Fibroblast of lung (primary cell): ENCODE results near the gene DSTYK. TPM values are rescaled to one million over a fixed set of nuclear protein-coding genes. Genes with fewer than 3 reads are reported as not detected.

Experiments used
- DNase-seq, 2 donors: peaks; one replicate each; pipeline versions ENCODE4 v3.0.0 to v3.0.0-alpha.2; 2010; ENCODE audit warnings: low read depth in 2 of 2
- H2AFZ ChIP-seq: 2 replicates; pipeline ENCODE4 v1.5.1; 2012; ENCODE audit warnings: low read length, control low read depth, inconsistent platforms
- H3K27ac ChIP-seq: 2 replicates; pipeline ENCODE4 v1.5.1; 2011; ENCODE audit warnings: low read length, control low read depth; ENCODE audit not compliant: insufficient read depth
- H3K27me3 ChIP-seq: 2 replicates; pipeline ENCODE4 v1.5.1; 2011; ENCODE audit warnings: mild to moderate bottlenecking, low read length; ENCODE audit not compliant: control insufficient read depth, insufficient read depth
- H3K36me3 ChIP-seq: 2 replicates; pipeline ENCODE4 v1.5.1; 2011; ENCODE audit warnings: low read length; ENCODE audit not compliant: control insufficient read depth, insufficient read depth
- H3K4me1 ChIP-seq: 2 replicates; pipeline ENCODE4 v1.5.1; 2011; ENCODE audit warnings: low read length; ENCODE audit not compliant: control insufficient read depth, insufficient read depth; ENCODE audit errors: extremely low read depth
- H3K4me2 ChIP-seq: 2 replicates; pipeline ENCODE4 v1.5.1; 2011; ENCODE audit warnings: low read length, control low read depth; ENCODE audit not compliant: insufficient read depth; ENCODE audit errors: extremely low read depth
- H3K4me3 ChIP-seq, 4 experiments: fragments of 200-600 bp in 1 of 4; sonication (generic) in 1 of 4; replicated peaks in 1 of 4; 2 replicates each; pipeline ENCODE4 v1.5.1; 2011 to 2016; ENCODE audit warnings: low read length in 4 of 4, low read depth in 3 of 4, mild to moderate bottlenecking in 3 of 4, control low read depth in 2 of 4, inconsistent platforms in 1 of 4, mixed read lengths in 1 of 4; ENCODE audit not compliant: insufficient read depth in 1 of 4; ENCODE audit errors: control extremely low read depth in 1 of 4
- H3K79me2 ChIP-seq: 2 replicates; pipeline ENCODE4 v1.5.1; 2012; ENCODE audit warnings: mild to moderate bottlenecking, low read length, inconsistent platforms; ENCODE audit not compliant: control insufficient read depth, insufficient read depth
- H3K9ac ChIP-seq: 2 replicates; pipeline ENCODE4 v1.5.1; 2011; ENCODE audit warnings: mild to moderate bottlenecking, low read length, control low read depth; ENCODE audit not compliant: insufficient read depth
- H3K9me3 ChIP-seq: 2 replicates; pipeline ENCODE4 v1.5.1; 2012; ENCODE audit warnings: low read depth, low read length; ENCODE audit not compliant: control insufficient read depth, insufficient read depth
- H4K20me1 ChIP-seq: 2 replicates; pipeline ENCODE4 v1.5.1; 2011; ENCODE audit warnings: low read length; ENCODE audit not compliant: control insufficient read depth, insufficient read depth; ENCODE audit errors: extremely low read depth
- EZH2 ChIP-seq: IDR thresholded peaks from 2 replicates; pipeline ENCODE4 v1.5.1; 2012; ENCODE audit warnings: low read length, control low read depth, mild to moderate bottlenecking; ENCODE audit errors: missing control alignments
- polyA plus RNA-seq, 2 donors: library from polyadenylated mRNA; depleted of rRNA in 1 of 2; stranded (reverse) in 1 of 2; unstranded in 1 of 2; fragments of >200 nt; gene quantifications; 2 replicates each; pipeline ENCODE4 v1.2.1, GENCODE V29; 2011 to 2012; ENCODE audit warnings: missing spikeins in 1 of 2
- total RNA-seq: library from RNA; depleted of rRNA; stranded (reverse); fragments of >200 nt; gene quantifications from 2 replicates; pipeline ENCODE4 v1.2.1, GENCODE V29; 2014
- TF ChIP-seq, protein P1 (sequence below), 2 donors: IDR thresholded peaks in 1 of 2; conservative IDR thresholded peaks in 1 of 2; 1 replicate in 1 of 2; 2 replicates in 1 of 2; pipeline ENCODE4 v1.5.1; 2011 to 2012; ENCODE audit warnings: low read length in 2 of 2, control low read depth in 1 of 2, inconsistent platforms in 1 of 2, low read depth in 1 of 2, mild to moderate bottlenecking in 1 of 2

The DSTYK gene
- total and polyA plus RNA-seq, 2 donors (not counting 1 experiment from before 2014, with no cell fraction given): 24.5 to 42.6 TPM

GRCh38 chr1:205095422-205095821 is 116.1 kb downstream of the DSTYK start:
- Histone ChIP-seq H3K27ac (no peak overlapping the region), H3K4me2 (no peak overlapping the region), H3K27me3 (no peaks in the 10 kb centered on the region), H3K9ac (no peak overlapping the region), H4K20me1 (no peaks in the 10 kb centered on the region), H3K4me3 (no peak overlapping the region), H3K79me2 (no peaks in the 10 kb centered on the region), H3K9me3 (no peaks in the 10 kb centered on the region), H3K4me1 (no peaks in the 10 kb centered on the region), H2AFZ (no peak overlapping the region), H3K36me3 (peaks cover 8% of the 10 kb centered on the region)
- no peak for DNase-seq
- TF ChIP-seq, protein P1, sequence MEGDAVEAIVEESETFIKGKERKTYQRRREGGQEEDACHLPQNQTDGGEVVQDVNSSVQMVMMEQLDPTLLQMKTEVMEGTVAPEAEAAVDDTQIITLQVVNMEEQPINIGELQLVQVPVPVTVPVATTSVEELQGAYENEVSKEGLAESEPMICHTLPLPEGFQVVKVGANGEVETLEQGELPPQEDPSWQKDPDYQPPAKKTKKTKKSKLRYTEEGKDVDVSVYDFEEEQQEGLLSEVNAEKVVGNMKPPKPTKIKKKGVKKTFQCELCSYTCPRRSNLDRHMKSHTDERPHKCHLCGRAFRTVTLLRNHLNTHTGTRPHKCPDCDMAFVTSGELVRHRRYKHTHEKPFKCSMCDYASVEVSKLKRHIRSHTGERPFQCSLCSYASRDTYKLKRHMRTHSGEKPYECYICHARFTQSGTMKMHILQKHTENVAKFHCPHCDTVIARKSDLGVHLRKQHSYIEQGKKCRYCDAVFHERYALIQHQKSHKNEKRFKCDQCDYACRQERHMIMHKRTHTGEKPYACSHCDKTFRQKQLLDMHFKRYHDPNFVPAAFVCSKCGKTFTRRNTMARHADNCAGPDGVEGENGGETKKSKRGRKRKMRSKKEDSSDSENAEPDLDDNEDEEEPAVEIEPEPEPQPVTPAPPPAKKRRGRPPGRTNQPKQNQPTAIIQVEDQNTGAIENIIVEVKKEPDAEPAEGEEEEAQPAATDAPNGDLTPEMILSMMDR (conservative IDR thresholded peaks at IDR 0.05 in 1 of 2, IDR thresholded peaks at IDR 0.05 in 1 of 2; ENCODE audit: low read depth in 1 of 2, low read length in 2 of 2): no peak
- no peak for TF ChIP-seq EZH2

Other genes with a start within 250 kb of the DSTYK start
- not detected in 2 replicates for gene CNTN2, start 168.5 kb downstream of the DSTYK start, total RNA-seq
- not detected in 2 replicates for gene CNTN2, start 168.5 kb downstream of the DSTYK start, polyA plus RNA-seq
- 1.8 and 2.3 TPM in 2 replicates for gene TMEM81, start 127.2 kb downstream of the DSTYK start, total RNA-seq
- 1.9 and 2.1 TPM in 2 replicates for gene TMEM81, start 127.2 kb downstream of the DSTYK start, polyA plus RNA-seq
- 19.8 and 22.1 TPM in 2 replicates for gene RBBP5, start 89.7 kb downstream of the DSTYK start, total RNA-seq
- 16.4 and 19.9 TPM in 2 replicates for gene RBBP5, start 89.7 kb downstream of the DSTYK start, polyA plus RNA-seq
- gene TMCC2, start 16.2 kb upstream of the DSTYK start, total RNA-seq: 4.1 and 6.9 TPM in 2 replicates
- gene TMCC2, start 16.2 kb upstream of the DSTYK start, polyA plus RNA-seq: 2.3 and 2.5 TPM in 2 replicates
- 1.0 and 1.7 TPM in 2 replicates for gene NUAK2, start 110.0 kb upstream of the DSTYK start, total RNA-seq
- 2.0 and 4.9 TPM in 2 replicates for gene NUAK2, start 110.0 kb upstream of the DSTYK start, polyA plus RNA-seq
- gene KLHDC8A, start 145.2 kb upstream of the DSTYK start, total RNA-seq: not detected in 2 replicates
- gene KLHDC8A, start 145.2 kb upstream of the DSTYK start, polyA plus RNA-seq: not detected in 2 replicates
- gene LEMD1, start 210.4 kb upstream of the DSTYK start, total RNA-seq: not detected in 2 replicates
- not detected in 2 replicates for gene LEMD1, start 210.4 kb upstream of the DSTYK start, polyA plus RNA-seq
- gene BLACAT1, start 244.3 kb upstream of the DSTYK start, total RNA-seq: not detected in 2 replicates
- gene BLACAT1, start 244.3 kb upstream of the DSTYK start, polyA plus RNA-seq: not detected in 2 replicates